Keratinocyte (primary cell): ENCODE results near the gene SSH2. TPM values are rescaled to one million over a fixed set of nuclear protein-coding genes. Genes with fewer than 3 reads are reported as not detected.

Experiments used
- DNase-seq: peaks from one replicate; pipeline ENCODE4 v3.0.0-alpha.2; 2011; ENCODE audit warnings: low read depth, missing footprints, low spot score
- FAIRE-seq: peaks from 2 replicates; lab custom pipeline; 2011; peaks lifted over from hg19 to GRCh38; lab: Jason Lieb, UNC
- H2AFZ ChIP-seq: 2 replicates; pipeline ENCODE4 v1.6.0; 2012; ENCODE audit warnings: low read length, control low read depth, inconsistent platforms; ENCODE audit not compliant: control insufficient read depth
- H3K27ac ChIP-seq: 2 replicates; pipeline ENCODE4 v1.5.1; 2011; ENCODE audit warnings: low read length; ENCODE audit not compliant: control insufficient read depth, insufficient read depth
- H3K27me3 ChIP-seq: 3 replicates; pipeline ENCODE4 v1.6.0; 2011; ENCODE audit warnings: low read length; ENCODE audit not compliant: control insufficient read depth, insufficient read depth; ENCODE audit errors: extremely low read depth
- H3K36me3 ChIP-seq, 2 experiments: 2 replicates in 1 of 2; 3 replicates in 1 of 2; pipeline ENCODE4 v1.5.1; 2011; ENCODE audit warnings: low read length in 2 of 2, mild to moderate bottlenecking in 1 of 2; ENCODE audit not compliant: control insufficient read depth in 2 of 2, insufficient read depth in 2 of 2; ENCODE audit errors: extremely low read depth in 1 of 2
- H3K4me1 ChIP-seq: 3 replicates; pipeline ENCODE4 v1.5.1; 2011; ENCODE audit warnings: low read length; ENCODE audit not compliant: control insufficient read depth, insufficient read depth; ENCODE audit errors: extremely low read depth
- H3K4me2 ChIP-seq: 3 replicates; pipeline ENCODE4 v1.6.0; 2011; ENCODE audit warnings: low read depth, low read length; ENCODE audit not compliant: control insufficient read depth, insufficient read depth; ENCODE audit errors: extremely low read depth
- H3K4me3 ChIP-seq, 3 experiments: fragments of 200-600 bp in 1 of 3; sonication (generic) in 1 of 3; 2 replicates in 2 of 3; 3 replicates in 1 of 3; pipeline ENCODE4 v1.5.1; 2011 to 2016; ENCODE audit warnings: low read length in 3 of 3, mild to moderate bottlenecking in 3 of 3, control low read depth in 2 of 3, inconsistent platforms in 1 of 3, low read depth in 1 of 3, mixed read lengths in 1 of 3, mixed run types in 1 of 3, moderate library complexity in 1 of 3; ENCODE audit not compliant: control insufficient read depth in 2 of 3, insufficient read depth in 2 of 3; ENCODE audit errors: extremely low read depth in 1 of 3
- H3K79me2 ChIP-seq: 2 replicates; pipeline ENCODE4 v1.6.0; 2012; ENCODE audit warnings: low read length; ENCODE audit not compliant: control insufficient read depth, insufficient read depth
- H3K9ac ChIP-seq: 3 replicates; pipeline ENCODE4 v1.6.0; 2011; ENCODE audit warnings: low read length; ENCODE audit not compliant: control insufficient read depth, insufficient read depth; ENCODE audit errors: extremely low read depth
- H3K9me1 ChIP-seq: 3 replicates; pipeline ENCODE4 v1.6.0; 2011; ENCODE audit warnings: low read length; ENCODE audit not compliant: control insufficient read depth, insufficient read depth; ENCODE audit errors: extremely low read depth
- H3K9me3 ChIP-seq: 2 replicates; pipeline ENCODE4 v1.5.1; 2012; ENCODE audit warnings: low read depth, low read length; ENCODE audit not compliant: control insufficient read depth
- H4K20me1 ChIP-seq: 3 replicates; pipeline ENCODE4 v1.6.0; 2011; ENCODE audit warnings: low read length; ENCODE audit not compliant: control insufficient read depth, insufficient read depth; ENCODE audit errors: extremely low read depth
- CTCF ChIP-seq, 3 experiments: IDR thresholded peaks in 1 of 3; conservative IDR thresholded peaks in 1 of 3; optimal IDR thresholded peaks in 1 of 3; 2 replicates in 2 of 3; 3 replicates in 1 of 3; pipeline versions ENCODE3 to v1.5.1; 2011; ENCODE audit warnings: low read length in 3 of 3, mild to moderate bottlenecking in 3 of 3, moderate library complexity in 2 of 3, control low read depth in 1 of 3, inconsistent platforms in 1 of 3; ENCODE audit not compliant: insufficient read depth in 2 of 3; ENCODE audit errors: extremely low read depth in 1 of 3
- EZH2 ChIP-seq: IDR thresholded peaks from one replicate; pipeline ENCODE4 v1.6.1; 2012; ENCODE audit warnings: inconsistent platforms, mild to moderate bottlenecking, low read length, moderate library complexity
- dilution Hi-C: fragments of 300-500 bp; cut with MboI; formaldehyde crosslinking; loops from one replicate; pipeline ENCODE4 v1.7.0; 2020; ENCODE audit warnings: low sequenced_read_pairs; ENCODE audit not compliant: extremely low pct_ligation_motif_present
- polyA plus RNA-seq, 5 experiments: library from polyadenylated mRNA; depleted of rRNA in 3 of 5; stranded (reverse) in 3 of 5; stranded (forward) in 1 of 5; unstranded in 1 of 5; fragments of >200 nt; gene quantifications; 1 replicate in 1 of 5; 2 replicates in 3 of 5; 3 replicates in 1 of 5; pipeline versions ENCODE4 v1.2.1 to v1.2.3, GENCODE V29; 2011 to 2012; ENCODE audit warnings: missing spikeins in 2 of 5, low read depth in 1 of 5, low replicate concordance in 1 of 5

Gene SSH2
- polyA plus RNA-seq, 1 donor (not counting 4 experiments of a cell fraction or from before 2014, with no cell fraction given) = 13.9 TPM

DNA sequence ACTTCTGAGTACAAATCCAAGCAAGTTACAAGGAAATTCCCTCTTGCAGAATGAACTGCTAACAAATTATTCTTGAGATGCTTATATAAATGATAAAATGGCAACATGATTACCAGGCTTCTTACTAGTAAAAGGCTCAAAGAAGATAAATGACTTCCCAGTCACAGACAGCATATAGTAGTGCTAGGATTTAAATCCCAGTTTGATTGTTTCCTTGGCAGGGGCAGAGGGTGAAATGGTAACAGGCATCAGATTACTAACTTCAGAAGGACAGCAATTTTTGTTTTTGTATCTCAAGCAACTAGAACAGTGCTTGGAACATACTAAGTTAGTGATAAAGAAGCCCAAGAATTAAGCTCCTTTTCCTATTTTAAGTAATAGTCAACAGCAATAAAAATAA is 102.8 kb downstream of the SSH2 start:
- dilution Hi-C loops = no loop called here
- Histone ChIP-seq H3K27ac (no peak overlapping the region), H3K9ac (no peak overlapping the region), H3K4me1 (no peaks in the 10 kb centered on the region), H3K9me1 (no peaks in the 10 kb centered on the region), H2AFZ (no peak overlapping the region), H3K27me3 (no peaks in the 10 kb centered on the region), H3K4me2 (no peak overlapping the region), H3K79me2 (no peaks in the 10 kb centered on the region), H4K20me1 (no peaks in the 10 kb centered on the region), H3K36me3 (peaks cover 0 to 2% of the 10 kb centered on the region in 2 experiments), H3K4me3 (no peak overlapping the region), H3K9me3 (no peaks in the 10 kb centered on the region)
- no peak for TF ChIP-seq CTCF (optimal IDR thresholded peaks at IDR 0.05 in 1 of 3, IDR thresholded peaks at IDR 0.05 in 1 of 3, conservative IDR thresholded peaks at IDR 0.05 in 1 of 3; ENCODE audit: extremely low read depth in 1 of 3, insufficient read depth in 2 of 3, low read length in 3 of 3)
- no peak for TF ChIP-seq EZH2
- FAIRE-seq = peak; percentile 61
- DNase-seq = no peak

GRCh38 chr17:29826114-29826692 is 103.8 kb downstream of the SSH2 start:
- dilution Hi-C loops = no loop called here
- no peaks in the 10 kb centered on the region for H3K4me1 ChIP-seq
- no peaks in the 10 kb centered on the region for H4K20me1 ChIP-seq
- H3K79me2 ChIP-seq = no peaks in the 10 kb centered on the region
- H3K9ac ChIP-seq = no peak overlapping the region
- H3K9me3 ChIP-seq = no peaks in the 10 kb centered on the region
- H3K27me3 ChIP-seq = no peaks in the 10 kb centered on the region
- no peaks in the 10 kb centered on the region for H3K9me1 ChIP-seq
- H3K36me3 ChIP-seq = peaks cover 0 to 2% of the 10 kb centered on the region in 2 experiments
- H3K4me2 ChIP-seq = no peak overlapping the region
- DNase-seq = no peak
- no peak for FAIRE-seq
- TF ChIP-seq EZH2 (no peak), CTCF (optimal IDR thresholded peaks at IDR 0.05 in 1 of 3, IDR thresholded peaks at IDR 0.05 in 1 of 3, conservative IDR thresholded peaks at IDR 0.05 in 1 of 3; ENCODE audit: extremely low read depth in 1 of 3, insufficient read depth in 2 of 3, low read length in 3 of 3) (no peak)
- no peak overlapping the region for H3K4me3 ChIP-seq
- H2AFZ ChIP-seq = no peak overlapping the region
- H3K27ac ChIP-seq = no peak overlapping the region
